ENCODE data around the gene CPEB2. TPM values are rescaled to one million over a fixed set of nuclear protein-coding genes. Genes with fewer than 3 reads are reported as not detected.

The CPEB2 gene
- total and polyA plus RNA-seq, 9 of the 15 experiments (the other 6 are each of a cell fraction or from before 2014, with no cell fraction given) = 0.39 to 3.0 (median 1.4) TPM

GRCh38 chr4:15002659-15003400 lies 549 bp downstream of the CPEB2 start (continued):
- TF ChIP-seq REST (IDR thresholded peaks at IDR 0.05; ENCODE audit: borderline replicate concordance) (peak; percentile 41; the same call in 1 of the 2 replicates), REST (CRISPR knock-in tag; IDR thresholded peaks at IDR 0.05; ENCODE audit: low read depth) (no peak), ZSCAN32 (CRISPR knock-in tag; IDR thresholded peaks at IDR 0.05) (no peak), PCBP1 (IDR thresholded peaks at IDR 0.05; ENCODE audit: low read depth, low read length, poor library complexity, severe bottlenecking) (peak; percentile 17), ZNF3 (CRISPR knock-in tag; IDR thresholded peaks at IDR 0.05) (no peak), MBD2 (IDR thresholded peaks at IDR 0.05; ENCODE audit: borderline replicate concordance, low read depth) (peak; percentile 36; the same call in 1 of the 2 replicates), SMAD3 (CRISPR knock-in tag; conservative IDR thresholded peaks at IDR 0.05) (no peak)
- TF ChIP-seq, protein P1, sequence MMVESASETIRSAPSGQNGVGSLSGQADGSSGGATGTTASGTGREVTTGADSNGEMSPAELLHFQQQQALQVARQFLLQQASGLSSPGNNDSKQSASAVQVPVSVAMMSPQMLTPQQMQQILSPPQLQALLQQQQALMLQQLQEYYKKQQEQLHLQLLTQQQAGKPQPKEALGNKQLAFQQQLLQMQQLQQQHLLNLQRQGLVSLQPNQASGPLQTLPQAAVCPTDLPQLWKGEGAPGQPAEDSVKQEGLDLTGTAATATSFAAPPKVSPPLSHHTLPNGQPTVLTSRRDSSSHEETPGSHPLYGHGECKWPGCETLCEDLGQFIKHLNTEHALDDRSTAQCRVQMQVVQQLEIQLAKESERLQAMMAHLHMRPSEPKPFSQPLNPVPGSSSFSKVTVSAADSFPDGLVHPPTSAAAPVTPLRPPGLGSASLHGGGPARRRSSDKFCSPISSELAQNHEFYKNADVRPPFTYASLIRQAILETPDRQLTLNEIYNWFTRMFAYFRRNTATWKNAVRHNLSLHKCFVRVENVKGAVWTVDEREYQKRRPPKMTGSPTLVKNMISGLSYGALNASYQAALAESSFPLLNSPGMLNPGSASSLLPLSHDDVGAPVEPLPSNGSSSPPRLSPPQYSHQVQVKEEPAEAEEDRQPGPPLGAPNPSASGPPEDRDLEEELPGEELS (CRISPR knock-in tag; IDR thresholded peaks at IDR 0.05; ENCODE audit: borderline replicate concordance) = no peak
- TF ChIP-seq, protein P2, sequence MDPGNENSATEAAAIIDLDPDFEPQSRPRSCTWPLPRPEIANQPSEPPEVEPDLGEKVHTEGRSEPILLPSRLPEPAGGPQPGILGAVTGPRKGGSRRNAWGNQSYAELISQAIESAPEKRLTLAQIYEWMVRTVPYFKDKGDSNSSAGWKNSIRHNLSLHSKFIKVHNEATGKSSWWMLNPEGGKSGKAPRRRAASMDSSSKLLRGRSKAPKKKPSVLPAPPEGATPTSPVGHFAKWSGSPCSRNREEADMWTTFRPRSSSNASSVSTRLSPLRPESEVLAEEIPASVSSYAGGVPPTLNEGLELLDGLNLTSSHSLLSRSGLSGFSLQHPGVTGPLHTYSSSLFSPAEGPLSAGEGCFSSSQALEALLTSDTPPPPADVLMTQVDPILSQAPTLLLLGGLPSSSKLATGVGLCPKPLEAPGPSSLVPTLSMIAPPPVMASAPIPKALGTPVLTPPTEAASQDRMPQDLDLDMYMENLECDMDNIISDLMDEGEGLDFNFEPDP (CRISPR knock-in tag; IDR thresholded peaks at IDR 0.05) = no peak
